SK-N-SH treated with all-trans-retinoic acid at 6 μM for 48 hours (cell line): Measurements from ENCODE around the gene DNASE1L2.

Experiments
- ATAC-seq: fragments of 200-7000 bp; cut with Tn5 transposase; 3 replicates; pipeline ENCODE4 v1.9.1; 2020; ENCODE audit warnings: mild to moderate bottlenecking, moderate library complexity
- ARNTL ChIP-seq: fragments of 450-650 bp; formaldehyde crosslinking; IDR thresholded peaks from 2 replicates; pipeline ENCODE4 v1.5.0; 2020; ENCODE audit warnings: low read depth, mild to moderate bottlenecking, moderate library complexity, borderline replicate concordance
- BACH2 ChIP-seq: fragments of 250-450 bp; sonication (Bioruptor Pico); IDR thresholded peaks from 2 replicates; pipeline ENCODE4 v1.9.0; 2021; ENCODE audit warnings: mild to moderate bottlenecking, borderline replicate concordance
- CREB5 ChIP-seq: fragments of 250-450 bp; sonication (Bioruptor Pico); IDR thresholded peaks from 2 replicates; pipeline ENCODE4 v1.5.1; 2020; ENCODE audit warnings: low read depth, mild to moderate bottlenecking, moderate library complexity
- CSDC2 ChIP-seq: fragments of 250-450 bp; sonication (Bioruptor Pico); IDR thresholded peaks from 2 replicates; pipeline ENCODE4 v1.5.0; 2020; ENCODE audit warnings: mild to moderate bottlenecking, moderate library complexity
- CSRNP3 ChIP-seq: fragments of 250-450 bp; sonication (Bioruptor Pico); IDR thresholded peaks from 2 replicates; pipeline ENCODE4 v1.5.1; 2021; ENCODE audit warnings: mild to moderate bottlenecking, moderate library complexity
- GLIS3 ChIP-seq: fragments of 250-450 bp; sonication (Bioruptor Pico); IDR thresholded peaks from 2 replicates; pipeline ENCODE4 v1.5.0; 2020; ENCODE audit warnings: mild to moderate bottlenecking, moderate library complexity
- ISL1 ChIP-seq: fragments of 250-450 bp; sonication (Bioruptor Pico); IDR thresholded peaks from 2 replicates; pipeline ENCODE4 v2.1.2; 2022; ENCODE audit warnings: mild to moderate bottlenecking, moderate library complexity
- OSR1 ChIP-seq: fragments of 250-450 bp; sonication (Bioruptor Pico); IDR thresholded peaks from 2 replicates; pipeline ENCODE4 v1.8.0; 2022; ENCODE audit warnings: moderate library complexity, mild to moderate bottlenecking, inconsistent platforms
- SNAI2 ChIP-seq: fragments of 250-450 bp; sonication (Bioruptor Pico); IDR thresholded peaks from 2 replicates; pipeline ENCODE4 v1.5.0; 2020; ENCODE audit warnings: mild to moderate bottlenecking, moderate library complexity
- TCF4 ChIP-seq: fragments of 250-450 bp; sonication (Bioruptor Pico); IDR thresholded peaks from 2 replicates; pipeline ENCODE4 v1.8.0; 2021; ENCODE audit warnings: mild to moderate bottlenecking, moderate library complexity, borderline replicate concordance
- TOX ChIP-seq: fragments of 250-450 bp; sonication (Bioruptor Pico); IDR thresholded peaks from 2 replicates; pipeline ENCODE4 v1.8.0; 2021; ENCODE audit warnings: mild to moderate bottlenecking, moderate library complexity, borderline replicate concordance
- ZC3H10 ChIP-seq: fragments of 250-450 bp; sonication (Bioruptor Pico); IDR thresholded peaks from 2 replicates; pipeline ENCODE4 v1.5.1; 2021; ENCODE audit warnings: mild to moderate bottlenecking, moderate library complexity
- ZFP3 ChIP-seq: fragments of 250-450 bp; sonication (Bioruptor Pico); IDR thresholded peaks from 2 replicates; pipeline ENCODE4 v1.5.0; 2020; ENCODE audit warnings: mild to moderate bottlenecking, moderate library complexity
- ZFP30 ChIP-seq: fragments of 450-650 bp; formaldehyde crosslinking; IDR thresholded peaks from 2 replicates; pipeline ENCODE4 v1.5.0; 2022; ENCODE audit warnings: mild to moderate bottlenecking, moderate library complexity
- ZNF565 ChIP-seq: fragments of 450-650 bp; formaldehyde crosslinking; conservative IDR thresholded peaks from 2 replicates; pipeline ENCODE4 v1.5.0; 2020; ENCODE audit warnings: low read depth, mild to moderate bottlenecking, moderate library complexity
- ZNF70 ChIP-seq: fragments of 450-650 bp; formaldehyde crosslinking; IDR thresholded peaks from 2 replicates; pipeline ENCODE4 v1.5.0; 2020; ENCODE audit warnings: mild to moderate bottlenecking, moderate library complexity
- ZNF8 ChIP-seq: fragments of 450-650 bp; formaldehyde crosslinking; IDR thresholded peaks from 2 replicates; pipeline ENCODE4 v1.5.0; 2020; ENCODE audit warnings: mild to moderate bottlenecking, moderate library complexity
- TF ChIP-seq, protein P1 (sequence below): fragments of 250-450 bp; sonication (Bioruptor Pico); IDR thresholded peaks from 2 replicates; pipeline ENCODE4 v1.8.0; 2020; ENCODE audit warnings: mild to moderate bottlenecking, moderate library complexity, borderline replicate concordance
- TF ChIP-seq, protein P2 (sequence below): fragments of 250-450 bp; sonication (Bioruptor Pico); IDR thresholded peaks from 2 replicates; pipeline ENCODE4 v1.5.0; 2020; ENCODE audit warnings: mild to moderate bottlenecking, moderate library complexity
- TF ChIP-seq, protein P3 (sequence below): fragments of 250-450 bp; sonication (Bioruptor Pico); IDR thresholded peaks from 2 replicates; pipeline ENCODE4 v1.8.0; 2021; ENCODE audit warnings: low read depth, mild to moderate bottlenecking, moderate library complexity, borderline replicate concordance

DNASE1L2 gene

DNA sequence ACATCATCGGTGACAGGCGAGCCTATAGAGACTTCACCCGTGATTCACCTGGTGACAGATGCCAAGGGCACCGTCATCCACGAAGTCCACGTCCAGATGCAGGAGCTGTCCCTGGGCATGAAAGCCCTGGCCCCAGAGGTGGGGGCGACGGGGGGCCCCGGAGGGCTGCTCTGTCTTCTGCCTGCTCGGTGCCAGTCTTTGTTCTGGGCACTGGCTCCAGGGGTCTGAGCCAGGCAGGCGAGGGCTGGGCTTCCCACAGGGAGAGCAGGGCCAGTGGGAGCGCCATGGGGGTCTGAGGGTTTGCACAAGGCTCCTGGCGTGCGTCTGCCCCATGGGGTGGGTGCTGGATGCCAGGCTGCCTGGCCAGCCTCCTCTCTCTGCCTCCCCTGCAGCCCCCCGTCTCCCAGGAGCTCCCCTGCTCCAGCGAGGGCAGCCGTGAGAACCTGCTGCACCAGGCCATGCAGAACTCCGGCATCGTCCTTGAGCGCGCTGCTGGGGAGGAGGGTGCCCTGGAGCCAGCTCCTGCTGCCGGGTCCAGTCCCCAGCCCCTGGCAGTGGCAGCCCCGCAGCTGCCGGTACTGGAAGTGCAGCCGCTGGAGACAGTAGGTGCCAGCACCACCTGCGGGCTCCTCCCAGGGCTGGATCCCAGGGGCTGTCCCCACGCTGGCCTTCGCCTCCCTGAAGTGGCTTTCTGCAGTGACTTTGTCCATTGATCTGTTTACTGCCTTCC, 3.0 kb upstream of the DNASE1L2 start (continued):
- TF ChIP-seq TCF4 (CRISPR knock-in tag) (no peak), ARNTL (CRISPR knock-in tag) (no peak)

DNA sequence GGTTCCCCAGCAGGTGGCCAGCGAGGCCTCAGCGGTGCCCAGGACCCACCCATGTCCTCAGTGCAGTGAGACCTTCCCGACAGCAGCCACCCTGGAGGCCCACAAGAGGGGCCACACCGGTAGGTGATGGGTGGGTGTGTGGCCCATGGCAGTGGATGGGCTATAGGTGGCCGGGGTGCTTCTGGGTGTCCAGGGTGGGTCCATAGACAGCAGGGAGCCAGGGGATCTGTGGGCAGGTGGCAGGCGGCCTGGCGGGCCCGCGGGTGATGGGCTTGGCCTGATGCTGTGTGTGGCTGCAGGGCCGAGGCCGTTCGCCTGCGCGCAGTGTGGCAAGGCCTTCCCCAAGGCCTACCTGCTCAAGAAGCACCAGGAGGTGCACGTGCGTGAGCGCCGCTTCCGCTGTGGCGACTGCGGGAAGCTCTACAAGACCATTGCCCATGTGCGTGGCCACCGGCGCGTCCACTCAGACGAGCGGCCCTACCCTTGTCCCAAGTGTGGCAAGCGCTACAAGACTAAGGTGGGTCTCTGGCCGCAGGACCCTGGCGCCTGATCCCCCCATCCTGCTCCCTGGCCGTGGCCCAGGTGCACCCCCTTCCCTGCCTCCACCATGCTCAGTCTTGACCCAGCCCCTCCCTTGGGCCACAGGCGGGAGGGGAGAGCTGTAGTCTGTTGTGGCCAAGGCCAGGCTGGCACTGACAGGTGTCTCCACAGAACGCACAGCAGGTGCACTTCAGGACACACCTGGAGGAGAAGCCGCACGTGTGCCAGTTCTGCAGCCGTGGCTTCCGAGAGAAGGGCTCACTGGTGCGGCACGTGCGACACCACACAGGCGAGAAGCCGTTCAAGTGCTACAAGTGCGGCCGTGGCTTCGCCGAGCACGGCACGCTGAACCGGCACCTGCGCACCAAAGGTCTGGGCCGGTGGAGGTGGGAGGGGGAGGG, 2.1 kb upstream of the DNASE1L2 start:
- peak; percentile 4; the same call in 1 of the 3 replicates for ATAC-seq

More for the DNA sequence above, 2.1 kb upstream of the DNASE1L2 start:
- TF ChIP-seq BACH2 (CRISPR knock-in tag) = no peak
- TF ChIP-seq ZNF70 (CRISPR knock-in tag) = no peak
- no peak for TF ChIP-seq GLIS3 (CRISPR knock-in tag)
- TF ChIP-seq, protein P1, sequence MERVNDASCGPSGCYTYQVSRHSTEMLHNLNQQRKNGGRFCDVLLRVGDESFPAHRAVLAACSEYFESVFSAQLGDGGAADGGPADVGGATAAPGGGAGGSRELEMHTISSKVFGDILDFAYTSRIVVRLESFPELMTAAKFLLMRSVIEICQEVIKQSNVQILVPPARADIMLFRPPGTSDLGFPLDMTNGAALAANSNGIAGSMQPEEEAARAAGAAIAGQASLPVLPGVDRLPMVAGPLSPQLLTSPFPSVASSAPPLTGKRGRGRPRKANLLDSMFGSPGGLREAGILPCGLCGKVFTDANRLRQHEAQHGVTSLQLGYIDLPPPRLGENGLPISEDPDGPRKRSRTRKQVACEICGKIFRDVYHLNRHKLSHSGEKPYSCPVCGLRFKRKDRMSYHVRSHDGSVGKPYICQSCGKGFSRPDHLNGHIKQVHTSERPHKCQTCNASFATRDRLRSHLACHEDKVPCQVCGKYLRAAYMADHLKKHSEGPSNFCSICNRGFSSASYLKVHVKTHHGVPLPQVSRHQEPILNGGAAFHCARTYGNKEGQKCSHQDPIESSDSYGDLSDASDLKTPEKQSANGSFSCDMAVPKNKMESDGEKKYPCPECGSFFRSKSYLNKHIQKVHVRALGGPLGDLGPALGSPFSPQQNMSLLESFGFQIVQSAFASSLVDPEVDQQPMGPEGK (CRISPR knock-in tag) = no peak
- TF ChIP-seq ISL1 = no peak
- TF ChIP-seq ARNTL (CRISPR knock-in tag) = no peak
- TF ChIP-seq, protein P2, sequence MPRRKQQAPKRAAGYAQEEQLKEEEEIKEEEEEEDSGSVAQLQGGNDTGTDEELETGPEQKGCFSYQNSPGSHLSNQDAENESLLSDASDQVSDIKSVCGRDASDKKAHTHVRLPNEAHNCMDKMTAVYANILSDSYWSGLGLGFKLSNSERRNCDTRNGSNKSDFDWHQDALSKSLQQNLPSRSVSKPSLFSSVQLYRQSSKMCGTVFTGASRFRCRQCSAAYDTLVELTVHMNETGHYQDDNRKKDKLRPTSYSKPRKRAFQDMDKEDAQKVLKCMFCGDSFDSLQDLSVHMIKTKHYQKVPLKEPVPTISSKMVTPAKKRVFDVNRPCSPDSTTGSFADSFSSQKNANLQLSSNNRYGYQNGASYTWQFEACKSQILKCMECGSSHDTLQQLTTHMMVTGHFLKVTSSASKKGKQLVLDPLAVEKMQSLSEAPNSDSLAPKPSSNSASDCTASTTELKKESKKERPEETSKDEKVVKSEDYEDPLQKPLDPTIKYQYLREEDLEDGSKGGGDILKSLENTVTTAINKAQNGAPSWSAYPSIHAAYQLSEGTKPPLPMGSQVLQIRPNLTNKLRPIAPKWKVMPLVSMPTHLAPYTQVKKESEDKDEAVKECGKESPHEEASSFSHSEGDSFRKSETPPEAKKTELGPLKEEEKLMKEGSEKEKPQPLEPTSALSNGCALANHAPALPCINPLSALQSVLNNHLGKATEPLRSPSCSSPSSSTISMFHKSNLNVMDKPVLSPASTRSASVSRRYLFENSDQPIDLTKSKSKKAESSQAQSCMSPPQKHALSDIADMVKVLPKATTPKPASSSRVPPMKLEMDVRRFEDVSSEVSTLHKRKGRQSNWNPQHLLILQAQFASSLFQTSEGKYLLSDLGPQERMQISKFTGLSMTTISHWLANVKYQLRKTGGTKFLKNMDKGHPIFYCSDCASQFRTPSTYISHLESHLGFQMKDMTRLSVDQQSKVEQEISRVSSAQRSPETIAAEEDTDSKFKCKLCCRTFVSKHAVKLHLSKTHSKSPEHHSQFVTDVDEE (CRISPR knock-in tag) = no peak
- no peak for TF ChIP-seq SNAI2
- TF ChIP-seq ZFP30 (CRISPR knock-in tag) = no peak
- TF ChIP-seq CREB5 (CRISPR knock-in tag) = no peak
- no peak for TF ChIP-seq OSR1 (CRISPR knock-in tag)
- no peak for TF ChIP-seq ZC3H10
- TF ChIP-seq, protein P3, sequence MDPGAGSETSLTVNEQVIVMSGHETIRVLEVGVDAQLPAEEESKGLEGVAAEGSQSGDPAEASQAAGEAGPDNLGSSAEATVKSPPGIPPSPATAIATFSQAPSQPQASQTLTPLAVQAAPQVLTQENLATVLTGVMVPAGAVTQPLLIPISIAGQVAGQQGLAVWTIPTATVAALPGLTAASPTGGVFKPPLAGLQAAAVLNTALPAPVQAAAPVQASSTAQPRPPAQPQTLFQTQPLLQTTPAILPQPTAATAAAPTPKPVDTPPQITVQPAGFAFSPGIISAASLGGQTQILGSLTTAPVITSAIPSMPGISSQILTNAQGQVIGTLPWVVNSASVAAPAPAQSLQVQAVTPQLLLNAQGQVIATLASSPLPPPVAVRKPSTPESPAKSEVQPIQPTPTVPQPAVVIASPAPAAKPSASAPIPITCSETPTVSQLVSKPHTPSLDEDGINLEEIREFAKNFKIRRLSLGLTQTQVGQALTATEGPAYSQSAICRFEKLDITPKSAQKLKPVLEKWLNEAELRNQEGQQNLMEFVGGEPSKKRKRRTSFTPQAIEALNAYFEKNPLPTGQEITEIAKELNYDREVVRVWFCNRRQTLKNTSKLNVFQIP (CRISPR knock-in tag) = no peak
- TF ChIP-seq CSDC2 (CRISPR knock-in tag) = no peak
- TF ChIP-seq ZNF565 (CRISPR knock-in tag) = no peak
- TF ChIP-seq TOX = no peak
- TF ChIP-seq CSRNP3 (CRISPR knock-in tag) = no peak
- no peak for TF ChIP-seq ZNF8 (CRISPR knock-in tag)
- no peak for TF ChIP-seq ZFP3 (CRISPR knock-in tag)
